Measurements from ENCODE around the gene FUBP3. TPM values are rescaled to one million over a fixed set of nuclear protein-coding genes. Genes with fewer than 3 reads are reported as not detected.

FUBP3 gene
- polyA plus RNA-seq, 3 donors, result 9.5 to 17.3 (median 16.3) TPM

DNA sequence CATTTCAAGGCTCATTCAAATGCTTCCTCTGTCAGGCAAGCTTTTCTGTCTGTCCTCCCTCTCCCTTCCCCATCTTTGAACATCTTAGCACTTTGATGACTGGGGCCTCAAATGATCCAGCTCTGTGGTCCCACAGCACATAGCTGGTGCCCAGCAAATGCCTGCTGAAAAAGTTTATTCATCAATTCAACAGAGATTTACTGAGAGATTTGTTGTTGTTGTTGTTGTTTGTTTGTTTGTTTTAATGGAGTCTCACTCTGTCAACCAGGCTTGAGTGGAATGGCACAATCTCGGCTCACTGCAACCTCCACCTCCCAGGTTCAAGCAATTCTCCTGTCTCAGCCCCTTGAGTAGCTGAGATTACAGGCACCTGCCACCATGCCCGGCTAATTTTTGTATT, 108.2 kb downstream of the FUBP3 start:
- intact Hi-C loops (cut with micrococcal nuclease), result no loop called here
- H3K4me1 Mint-ChIP-seq, result peaks cover 9% of the 10 kb centered on the region
- H3K27ac Mint-ChIP-seq, result no peak overlapping the region

More for the DNA sequence above, 108.2 kb downstream of the FUBP3 start:
- H3K4me3 Mint-ChIP-seq, result no peak overlapping the region
- peaks cover 0 to 16% (median 10%) of the 10 kb centered on the region in 7 donors for H3K9me3 Mint-ChIP-seq
- Histone ChIP-seq H3K4me3 (replicated peaks in 1 of 3; ENCODE audit: low read depth in 2 of 3, low read length in 3 of 3) (no peak overlapping the region), H3K27ac (ENCODE audit: low read depth in 1 of 2, low read length in 2 of 2) (no peak overlapping the region), H3K36me3 (replicated peaks in 1 of 2; ENCODE audit: control insufficient read depth in 1 of 2, insufficient read depth in 2 of 2, low read length in 2 of 2) (no peaks in the 10 kb centered on the region), H3K9me3 (replicated peaks in 1 of 2; ENCODE audit: control insufficient read depth in 1 of 2, insufficient read depth in 1 of 2, low read length in 2 of 2) (peaks cover 8 to 10% of the 10 kb centered on the region in 2 donors), H3K79me2 (ENCODE audit: insufficient read depth, low read length) (no peaks in the 10 kb centered on the region), H4K20me1 (ENCODE audit: insufficient read depth, low read length) (no peaks in the 10 kb centered on the region), H2AFZ (ENCODE audit: insufficient read depth, low read depth, low read length, poor library complexity, severe bottlenecking) (no peak overlapping the region), H3K9ac (ENCODE audit: insufficient read depth, low read length, poor library complexity, severe bottlenecking) (no peak overlapping the region), H3K4me2 (replicated peaks; ENCODE audit: extremely low read depth, low read length, poor library complexity, severe bottlenecking) (no peak overlapping the region), H3K4me1 (ENCODE audit: control insufficient read depth in 1 of 2, insufficient read depth in 2 of 2, low read length in 2 of 2) (peaks cover under 1 to 3% of the 10 kb centered on the region in 2 donors), H3K27me3 (ENCODE audit: control insufficient read depth in 2 of 2, insufficient read depth in 2 of 2, low read length in 2 of 2) (peaks cover 0 to 10% of the 10 kb centered on the region in 2 donors)
- DNase-seq, result no peak
- peaks cover 20 to 33% (median 21%) of the 10 kb centered on the region in 3 donors for H3K27me3 Mint-ChIP-seq (ENCODE audit: low read depth in 3 of 3)
- TF ChIP-seq, protein P1, sequence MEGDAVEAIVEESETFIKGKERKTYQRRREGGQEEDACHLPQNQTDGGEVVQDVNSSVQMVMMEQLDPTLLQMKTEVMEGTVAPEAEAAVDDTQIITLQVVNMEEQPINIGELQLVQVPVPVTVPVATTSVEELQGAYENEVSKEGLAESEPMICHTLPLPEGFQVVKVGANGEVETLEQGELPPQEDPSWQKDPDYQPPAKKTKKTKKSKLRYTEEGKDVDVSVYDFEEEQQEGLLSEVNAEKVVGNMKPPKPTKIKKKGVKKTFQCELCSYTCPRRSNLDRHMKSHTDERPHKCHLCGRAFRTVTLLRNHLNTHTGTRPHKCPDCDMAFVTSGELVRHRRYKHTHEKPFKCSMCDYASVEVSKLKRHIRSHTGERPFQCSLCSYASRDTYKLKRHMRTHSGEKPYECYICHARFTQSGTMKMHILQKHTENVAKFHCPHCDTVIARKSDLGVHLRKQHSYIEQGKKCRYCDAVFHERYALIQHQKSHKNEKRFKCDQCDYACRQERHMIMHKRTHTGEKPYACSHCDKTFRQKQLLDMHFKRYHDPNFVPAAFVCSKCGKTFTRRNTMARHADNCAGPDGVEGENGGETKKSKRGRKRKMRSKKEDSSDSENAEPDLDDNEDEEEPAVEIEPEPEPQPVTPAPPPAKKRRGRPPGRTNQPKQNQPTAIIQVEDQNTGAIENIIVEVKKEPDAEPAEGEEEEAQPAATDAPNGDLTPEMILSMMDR (IDR thresholded peaks at IDR 0.05), result no peak
- no CpG with 5 or more reads among the region's 2 CpGs for WGBS (ENCODE audit: insufficient coverage)
- no peaks in the 10 kb centered on the region for H3K36me3 Mint-ChIP-seq

Small RNA genes within 50 kb of the gene (small RNA-seq; reads per million reads assigned to genes)
- gene MIR6856 (ENCODE audit: insufficient read length, low read depth), result not detected

Other genes starting within 250 kb of the FUBP3 start
- not detected for gene ASS1, start 134.6 kb upstream of the FUBP3 start, polyA plus RNA-seq
- under 1 TPM in 1 of 3 donors, not detected in 2; 0.08 TPM for gene PRDM12, start 85.0 kb downstream of the FUBP3 start, polyA plus RNA-seq
- gene EXOSC2, start 114.2 kb downstream of the FUBP3 start, polyA plus RNA-seq, result 10 to 100 TPM; 10.2 to 15.8 (median 11.2) TPM